A673 (cell line): ENCODE results near the gene MRI1. TPM values are rescaled to one million over a fixed set of nuclear protein-coding genes. Genes with fewer than 3 reads are reported as not detected.

Experiments used
- BruUV-seq: library from RNA; stranded (reverse); fragments of 400-500 nt; replicated peaks from 2 replicates; lab custom pipeline; 2021; lab: Mats Ljungman, UMichigan
- CTCF ChIA-PET: fragments of 300-600 bp; sonication (Branson Sonifier 250); formaldehyde crosslinking; loops from one replicate; lab custom pipeline; 2022; ENCODE audit warnings: antibody characterized with exemption; lab: Charles Lee
- POLR2A ChIA-PET: fragments of 300-600 bp; sonication (Branson Sonifier 250); formaldehyde crosslinking; loops from one replicate; lab custom pipeline; 2022; ENCODE audit warnings: antibody characterized with exemption; ENCODE audit not compliant: low non-redundant PET; lab: Charles Lee
- DNase-seq: peaks from one replicate; pipeline ENCODE4 v3.0.0-alpha.2; 2015; ENCODE audit warnings: low spot score
- H3K27ac ChIP-seq: fragments of 200-600 bp; sonication (generic); 2 replicates; pipeline ENCODE4 v1.5.1; 2016; ENCODE audit warnings: mixed run types, low read depth, mild to moderate bottlenecking, mixed read lengths, antibody characterized with exemption, low read length; ENCODE audit not compliant: poor library complexity, severe bottlenecking
- H3K27me3 ChIP-seq: fragments of 200-600 bp; sonication (generic); replicated peaks from 2 replicates; pipeline ENCODE4 v1.6.1; 2017; ENCODE audit warnings: mixed run types, low read depth, mild to moderate bottlenecking, mixed read lengths, antibody characterized with exemption, low read length; ENCODE audit not compliant: insufficient read depth, poor library complexity
- H3K36me3 ChIP-seq: fragments of 200-600 bp; sonication (generic); 2 replicates; pipeline ENCODE4 v1.6.1; 2016; ENCODE audit warnings: mixed run types, mild to moderate bottlenecking, mixed read lengths, antibody characterized with exemption, low read length; ENCODE audit not compliant: insufficient read depth, poor library complexity, severe bottlenecking
- H3K4me1 ChIP-seq: fragments of 200-600 bp; sonication (generic); 2 replicates; pipeline ENCODE4 v1.6.1; 2017; ENCODE audit warnings: mixed run types, mild to moderate bottlenecking, mixed read lengths, antibody characterized with exemption, low read length; ENCODE audit not compliant: insufficient read depth, poor library complexity, severe bottlenecking
- H3K4me3 ChIP-seq: fragments of 200-600 bp; sonication (generic); 2 replicates; pipeline ENCODE4 v1.5.1; 2016; ENCODE audit warnings: low read depth, mixed run types, mild to moderate bottlenecking, mixed read lengths, low read length; ENCODE audit not compliant: poor library complexity, severe bottlenecking
- H3K9me3 ChIP-seq: fragments of 200-600 bp; sonication (generic); 2 replicates; pipeline ENCODE4 v1.6.1; 2016; ENCODE audit warnings: mixed run types, low read depth, mild to moderate bottlenecking, mixed read lengths, antibody characterized with exemption, low read length; ENCODE audit not compliant: poor library complexity, severe bottlenecking
- CTCF ChIP-seq: fragments of 300-800, 200-600 bp; sonication (generic); conservative IDR thresholded peaks from 2 replicates; pipeline ENCODE4 v1.5.1; 2017; ENCODE audit warnings: low read depth, mild to moderate bottlenecking, antibody characterized with exemption, low read length, moderate library complexity, mixed read lengths
- EZH2 ChIP-seq: fragments of 200-600 bp; sonication (generic); IDR thresholded peaks from 2 replicates; pipeline ENCODE4 v1.6.1; 2017; ENCODE audit warnings: borderline replicate concordance, low read depth, mild to moderate bottlenecking, mixed read lengths, antibody characterized with exemption, low read length; ENCODE audit not compliant: poor library complexity, severe bottlenecking
- intact Hi-C: fragments of 100-400 bp; cut with micrococcal nuclease; formaldehyde crosslinking; loops from one replicate; pipeline ENCODE4 v1.10.0; 2022; ENCODE audit not compliant: unreplicated experiment
- total RNA-seq: library from RNA; stranded (reverse); gene quantifications from 2 replicates; pipeline ENCODE4 v1.2.3, GENCODE V29; 2021

Gene MRI1
- total RNA-seq, 1 experiment from 2014 or later = 63.8 TPM

DNA sequence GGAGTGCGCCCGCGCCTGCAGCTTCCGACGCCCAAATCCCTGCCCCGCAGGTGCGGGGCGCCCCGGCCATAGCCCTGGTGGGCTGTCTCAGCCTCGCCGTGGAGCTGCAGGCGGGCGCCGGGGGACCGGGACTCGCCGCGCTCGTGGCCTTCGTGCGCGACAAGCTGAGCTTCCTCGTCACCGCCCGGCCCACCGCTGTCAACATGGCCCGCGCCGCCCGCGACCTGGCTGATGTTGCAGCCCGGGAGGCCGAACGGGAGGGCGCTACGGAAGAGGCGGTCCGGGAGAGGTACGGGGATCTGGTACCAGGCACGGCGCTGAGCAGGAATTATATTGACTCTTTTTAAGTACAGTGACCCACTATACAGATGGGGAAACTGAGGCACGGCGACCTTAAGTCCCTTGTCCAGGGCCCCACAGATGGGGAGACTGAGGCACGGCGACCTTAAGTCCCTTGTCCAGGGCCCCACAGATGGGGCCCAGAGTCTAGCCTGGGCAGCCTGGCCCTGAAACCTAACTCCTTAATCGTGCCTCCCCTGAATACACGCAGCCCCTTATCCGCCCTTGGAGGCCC is 586 bp downstream of the MRI1 start:
- POLR2A ChIA-PET = no interaction called here
- H3K9me3 ChIP-seq = no peaks in the 10 kb centered on the region
- BruUV-seq = no TSS peak
- H3K27ac ChIP-seq = peak overlapping the region; percentile 57
- peaks cover 46% of the 10 kb centered on the region for H3K36me3 ChIP-seq
- H3K4me3 ChIP-seq = peak overlapping the region; percentile 74
- CTCF ChIA-PET = no interaction called here
- intact Hi-C loops = loop anchor here (1.0 kb wide), 1 partner anchor 9 kb away; the partner anchor contains the start of gene C19orf53
- H3K27me3 ChIP-seq = no peaks in the 10 kb centered on the region
- H3K4me1 ChIP-seq = peaks cover 10% of the 10 kb centered on the region
- peak; percentile 34 for DNase-seq
- TF ChIP-seq EZH2 = no peak
- TF ChIP-seq CTCF = no peak

- ChIA-PET CTCF (no interaction called here), POLR2A (no interaction called here)
- intact Hi-C loops = loop anchor here (1.0 kb wide), 1 partner anchor 9 kb away; the partner anchor contains the start of gene C19orf53
- no peak for TF ChIP-seq CTCF
- TF ChIP-seq EZH2 = no peak
- H3K27ac ChIP-seq = peak overlapping the region; percentile 57
- H3K27me3 ChIP-seq = no peaks in the 10 kb centered on the region
- H3K36me3 ChIP-seq = peaks cover 45% of the 10 kb centered on the region
- no TSS peak for BruUV-seq
- peaks cover 10% of the 10 kb centered on the region for H3K4me1 ChIP-seq
- DNase-seq = no peak
- no peaks in the 10 kb centered on the region for H3K9me3 ChIP-seq
- H3K4me3 ChIP-seq = peak overlapping the region; percentile 74
Measured at GRCh38 chr19:13765395-13766094, 1.2 kb downstream of the MRI1 start.

DNA sequence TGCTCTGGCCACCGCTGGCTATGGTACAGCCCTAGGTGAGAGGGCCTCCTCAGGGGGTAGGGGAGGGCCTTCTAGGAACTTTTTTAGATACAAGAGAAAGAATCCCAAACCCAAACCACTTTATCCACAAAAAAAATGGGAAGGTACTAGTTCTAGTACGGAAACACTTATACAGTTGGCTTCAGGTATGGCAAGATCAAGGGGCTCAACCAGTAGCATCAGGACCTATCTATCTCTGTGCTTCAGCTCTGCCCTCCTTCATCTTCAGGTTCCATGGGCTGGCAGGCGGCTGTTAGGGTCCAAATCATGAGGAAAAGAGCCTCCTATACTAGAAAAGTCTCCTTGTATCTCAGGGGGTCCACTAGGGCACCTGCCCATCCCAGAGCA is 1.8 kb downstream of the MRI1 start:
- no TSS peak for BruUV-seq
- intact Hi-C loops = no loop called here
- H3K36me3 ChIP-seq = peaks cover 46% of the 10 kb centered on the region
- TF ChIP-seq EZH2 = no peak
- no peak for TF ChIP-seq CTCF
- no peak overlapping the region for H3K4me3 ChIP-seq
- no peaks in the 10 kb centered on the region for H3K9me3 ChIP-seq
- peaks cover 10% of the 10 kb centered on the region for H3K4me1 ChIP-seq
- ChIA-PET CTCF (no interaction called here), POLR2A (no interaction called here)
- no peak for DNase-seq
- no peak overlapping the region for H3K27ac ChIP-seq
- H3K27me3 ChIP-seq = no peaks in the 10 kb centered on the region
